Measurements from ENCODE around the gene DMPK. TPM values are rescaled to one million over a fixed set of nuclear protein-coding genes. Genes with fewer than 3 reads are reported as not detected.

The DMPK gene
- total and polyA plus RNA-seq, 2 of the 4 experiments (the other 2 are of a cell fraction), result 7.9 to 50.7 TPM

- Histone ChIP-seq H2BK20ac (ENCODE audit: low read depth, low read length) (no peak overlapping the region), H2AK5ac (ENCODE audit: low read depth, low read length) (no peak overlapping the region), H3K9me1 (ENCODE audit: insufficient read depth, low read length) (no peaks in the 10 kb centered on the region), H3K9me3 (ENCODE audit: control insufficient read depth, insufficient read depth, low read length) (no peaks in the 10 kb centered on the region), H4K5ac (ENCODE audit: low read depth, low read length) (no peak overlapping the region), H4K20me1 (ENCODE audit: insufficient read depth, low read length) (peaks cover 6% of the 10 kb centered on the region), H3K23ac (ENCODE audit: low read depth, low read length) (no peak overlapping the region), H3K9ac (ENCODE audit: low read depth, low read length) (no peak overlapping the region), H2BK120ac (ENCODE audit: low read depth, low read length) (no peak overlapping the region), H2AK9ac (replicated peaks; ENCODE audit: low read depth, low read length, poor library complexity) (no peak overlapping the region), H3K4ac (ENCODE audit: low read depth, low read length) (no peak overlapping the region), H3K27ac (ENCODE audit: insufficient read depth, low read length) (no peak overlapping the region), H3K14ac (replicated peaks; ENCODE audit: low read depth, low read length) (no peak overlapping the region), H3K27me3 (ENCODE audit: control insufficient read depth, insufficient read depth, low read length) (no peaks in the 10 kb centered on the region), H3K36me3 (ENCODE audit: control insufficient read depth, insufficient read depth, low read length) (no peaks in the 10 kb centered on the region), H2AFZ (replicated peaks; ENCODE audit: low read length, poor library complexity) (no peak overlapping the region), H4K8ac (ENCODE audit: low read depth in 2 of 2, low read length in 2 of 2) (no peak overlapping the region), H2BK5ac (ENCODE audit: low read depth, low read length, poor library complexity, severe bottlenecking) (no peak overlapping the region), H3K4me1 (ENCODE audit: control insufficient read depth, insufficient read depth, low read length) (peaks cover 22% of the 10 kb centered on the region), H3K4me3 (ENCODE audit: insufficient read depth, low read depth, low read length) (no peak overlapping the region), H3K18ac (ENCODE audit: low read depth, low read length) (no peak overlapping the region), H3K4me2 (ENCODE audit: low read depth, low read length) (no peak overlapping the region), H4K91ac (ENCODE audit: insufficient read depth, low read depth, low read length) (no peak overlapping the region), H3K56ac (ENCODE audit: extremely low read depth, insufficient read depth, low read length) (no peak overlapping the region), H2BK15ac (ENCODE audit: low read depth, low read length) (no peak overlapping the region), H3K79me1 (ENCODE audit: low read depth in 1 of 2, low read length in 2 of 2) (peaks cover 0 to 20% of the 10 kb centered on the region in 2 experiments; a peak in 1 of 4 replicates)
- BruUV-seq (replicated peaks), result no TSS peak
- dilution Hi-C loops (cut with HindIII; ENCODE audit: low sequenced_read_pairs, unreplicated experiment) (no loop called here), intact Hi-C loops (cut with micrococcal nuclease) (no loop called here), in situ Hi-C loops (cut with MboI; ENCODE audit: low sequenced_read_pairs) (no loop called here)
- 49% methylated on average over 10 of the region's 21 CpGs; no CpG with 5 or more reads in 1 of the 2 experiments for WGBS, 2 experiments (ENCODE audit: extremely low coverage in 2 of 2, insufficient read length in 1 of 2)
- ChIA-PET CTCF (no interaction called here), POLR2A (ENCODE audit: unreplicated experiment) (no interaction called here)
- DNase-seq, result no peak
- ATAC-seq (ENCODE audit: low read depth), result no peak
- TF ChIP-seq BHLHE40 (IDR thresholded peaks at IDR 0.05; ENCODE audit: low read depth, low read length), result no peak
- TF ChIP-seq CEBPB (IDR thresholded peaks at IDR 0.05; ENCODE audit: low read depth, low read length), result no peak
- no peak for TF ChIP-seq MAZ (IDR thresholded peaks at IDR 0.05; ENCODE audit: borderline replicate concordance, low read depth, low read length)
- no peak for TF ChIP-seq USF2 (IDR thresholded peaks at IDR 0.05; ENCODE audit: low read depth, low read length)
- TF ChIP-seq FOS (IDR thresholded peaks at IDR 0.05; ENCODE audit: low read depth, low read length), result no peak
Observed at GRCh38 chr19:45764945-45765701, 17.2 kb downstream of the DMPK start.
